ENCODE measurements around the gene CD6. TPM values are rescaled to one million over a fixed set of nuclear protein-coding genes. Genes with fewer than 3 reads are reported as not detected.

Gene CD6
- total and polyA plus RNA-seq, 2 of the 8 experiments (the other 6 are each of a cell fraction or from before 2014, with no cell fraction given): 0.03 TPM; not detected in 1

- no peaks in the 10 kb centered on the region for H3K4me1 ChIP-seq (replicated peaks in 1 of 4; ENCODE audit: control insufficient read depth in 3 of 4, insufficient read depth in 4 of 4, low read length in 3 of 4)
- H2AFZ ChIP-seq (ENCODE audit: low read length): no peak overlapping the region
- H3K27ac ChIP-seq (ENCODE audit: low read depth, low read length): no peak overlapping the region
- no peak overlapping the region for H3K14ac ChIP-seq (ENCODE audit: insufficient read length)
- no peak overlapping the region for H3K23ac ChIP-seq (ENCODE audit: insufficient read length)
- H2AK5ac ChIP-seq (ENCODE audit: low read depth, low read length): no peak overlapping the region
- no peak overlapping the region for H2BK15ac ChIP-seq (ENCODE audit: low read length)
- FAIRE-seq: no peak
- H3K79me1 ChIP-seq (ENCODE audit: low read depth, low read length): no peaks in the 10 kb centered on the region
- no peak overlapping the region for H2BK5ac ChIP-seq (ENCODE audit: low read depth, low read length)
- H2BK20ac ChIP-seq (ENCODE audit: low read length): no peak overlapping the region
- H4K5ac ChIP-seq (ENCODE audit: insufficient read length, low read depth, low read length): no peak overlapping the region
- no peak overlapping the region for H3K4me3 ChIP-seq (ENCODE audit: extremely low read depth in 1 of 4, insufficient read depth in 2 of 4, low read depth in 3 of 4, low read length in 4 of 4)
- no peaks in the 10 kb centered on the region for H3K36me3 ChIP-seq (ENCODE audit: control insufficient read depth in 2 of 4, insufficient read depth in 4 of 4, low read length in 3 of 4)
- no peak for DNase-seq (ENCODE audit: low read depth in 1 of 2, low spot score in 2 of 2)
- no peak overlapping the region for H2BK12ac ChIP-seq (ENCODE audit: low read depth, low read length)
- H3K23me2 ChIP-seq (ENCODE audit: low read depth, low read length): no peaks in the 10 kb centered on the region
- H4K91ac ChIP-seq (replicated peaks; ENCODE audit: insufficient read length, low read length): no peak overlapping the region
- no peaks in the 10 kb centered on the region; a peak in 1 of 7 replicates for H3K27me3 ChIP-seq (replicated peaks in 1 of 4; ENCODE audit: control insufficient read depth in 3 of 4, extremely low read depth in 1 of 4, insufficient read depth in 3 of 4, low read length in 3 of 4)
- peak overlapping the region; percentile 4; the same call in 1 of the 2 replicates for H4K8ac ChIP-seq (ENCODE audit: extremely low read depth, insufficient read depth, low read length)
- H3K9me3 ChIP-seq (ENCODE audit: insufficient read depth in 2 of 2, low read depth in 1 of 2, low read length in 1 of 2): no peaks in the 10 kb centered on the region; a peak in 1 of 4 replicates
- WGBS, 2 experiments (ENCODE audit: extremely low coverage in 1 of 2, insufficient coverage in 1 of 2, insufficient read length in 1 of 2, insufficient replicate concordance in 2 of 2, low coverage in 1 of 2, low lambda C conversion rate in 2 of 2, missing lambda C conversion rate in 1 of 2): 92% methylated on average over 13 of the region's 15 CpGs; no CpG with 5 or more reads in 1 of the 2 experiments
- no peaks in the 10 kb centered on the region for H3K79me2 ChIP-seq (ENCODE audit: control insufficient read depth in 1 of 2, insufficient read depth in 2 of 2, low read length in 2 of 2)
- no peak overlapping the region for H3K4ac ChIP-seq (replicated peaks; ENCODE audit: insufficient read length, low read depth, low read length)
- no peaks in the 10 kb centered on the region for H4K20me1 ChIP-seq (replicated peaks in 1 of 2; ENCODE audit: control insufficient read depth in 1 of 2, insufficient read depth in 2 of 2, low read length in 2 of 2)
- H3K56ac ChIP-seq (replicated peaks; ENCODE audit: insufficient read length, low read depth, low read length): no peak overlapping the region
- H2BK120ac ChIP-seq (replicated peaks; ENCODE audit: low read depth, low read length): no peak overlapping the region
- POLR2A ChIA-PET (ENCODE audit: partially characterized antibody): interaction anchor here (0.6 kb wide), 1 partner anchor 218 kb away, joined by 4 read pairs; no protein-coding TSS in a partner anchor
- CTCF ChIA-PET (ENCODE audit: partially characterized antibody): interaction anchor here (0.6 to 2.7 kb wide), 9 partner anchors 10 to 229 kb away, joined by 3 to 9 read pairs (median 3); no protein-coding TSS in a partner anchor
- no peak overlapping the region for H3K9ac ChIP-seq (replicated peaks in 1 of 4; ENCODE audit: extremely low read depth in 1 of 4, low read depth in 3 of 4, low read length in 3 of 4)
- H3K4me2 ChIP-seq (ENCODE audit: insufficient read depth in 1 of 2, low read depth in 2 of 2, low read length in 2 of 2): no peak overlapping the region
- no peak overlapping the region for H3K18ac ChIP-seq (ENCODE audit: extremely low read depth, low read length)
- no peak for TF ChIP-seq CREB1 (IDR thresholded peaks at IDR 0.05)
- TF ChIP-seq SIRT6 (IDR thresholded peaks at IDR 0.05; ENCODE audit: low read length): no peak
- no peak for TF ChIP-seq KDM4A (IDR thresholded peaks at IDR 0.05; ENCODE audit: low read depth, low read length, severe bottlenecking)
- no peak for TF ChIP-seq RXRA (IDR thresholded peaks at IDR 0.05; ENCODE audit: insufficient read depth, low read depth, low read length)
- no peak for TF ChIP-seq CTCF (IDR thresholded peaks at IDR 0.05; ENCODE audit: control extremely low read depth in 1 of 3, insufficient read depth in 1 of 3, low read depth in 1 of 3, low read length in 3 of 3)
- TF ChIP-seq CTBP2 (IDR thresholded peaks at IDR 0.05; ENCODE audit: borderline replicate concordance, insufficient read depth, insufficient read length, low read length): no peak
- TF ChIP-seq USF2 (IDR thresholded peaks at IDR 0.05; ENCODE audit: low read length): no peak
Measured at GRCh38 chr11:60972182-60973030, 926 bp downstream of the CD6 start.

Data from H1 (cell line).